Suprapubic skin (tissue), 4 donors: ENCODE results near the gene NMNAT2. TPM values are rescaled to one million over a fixed set of nuclear protein-coding genes. Genes with fewer than 3 reads are reported as not detected.

Experiments used
- DNase-seq, 2 donors: peaks; one replicate each; pipeline ENCODE4 v3.0.0-alpha.2; 2019; ENCODE audit warnings: low spot score in 2 of 2
- H3K27ac ChIP-seq: fragments of 200-600 bp; sonication (generic); one replicate; pipeline ENCODE4 v1.5.1; 2019
- H3K27me3 ChIP-seq: fragments of 200-600 bp; sonication (generic); one replicate; pipeline ENCODE4 v1.5.1; 2019
- H3K36me3 ChIP-seq: fragments of 200-600 bp; sonication (generic); one replicate; pipeline ENCODE4 v1.5.1; 2019
- H3K4me1 ChIP-seq: fragments of 200-600 bp; sonication (generic); one replicate; pipeline ENCODE4 v1.5.1; 2019
- H3K4me3 ChIP-seq: fragments of 200-600 bp; sonication (generic); one replicate; pipeline ENCODE4 v1.5.1; 2019; ENCODE audit warnings: mild to moderate bottlenecking
- H3K9me3 ChIP-seq: fragments of 200-600 bp; sonication (generic); one replicate; pipeline ENCODE4 v1.5.1; 2019
- CTCF ChIP-seq, 2 donors: fragments of 200-600 bp in 1 of 2; fragments of 450-650 bp in 1 of 2; sonication (generic) in 1 of 2; IDR thresholded peaks; one replicate each; pipeline ENCODE4 v1.5.1; 2016 to 2019; ENCODE audit warnings: antibody characterized with exemption in 2 of 2, mild to moderate bottlenecking in 1 of 2, moderate library complexity in 1 of 2
- EP300 ChIP-seq: sonication (generic); formaldehyde crosslinking; IDR thresholded peaks from one replicate; pipeline ENCODE4 v1.6.1; 2017; ENCODE audit warnings: antibody characterized with exemption
- POLR2A ChIP-seq, 2 donors: fragments of 450-650 bp; IDR thresholded peaks; one replicate each; pipeline ENCODE4 v1.6.1; 2017; ENCODE audit warnings: antibody characterized with exemption in 2 of 2, mild to moderate bottlenecking in 2 of 2, moderate library complexity in 2 of 2
- POLR2AphosphoS5 ChIP-seq, 3 donors: sonication (generic); formaldehyde crosslinking; IDR thresholded peaks; one replicate each; pipeline ENCODE4 v1.6.1; 2017; ENCODE audit warnings: antibody characterized with exemption in 3 of 3
- WGBS: methylation state at CpG from one replicate; pipeline ENCODE4 v1.1.5; 2018; 5-methylcytosine and 5-hydroxymethylcytosine counted together
- total RNA-seq, 4 donors: library from RNA; depleted of rRNA; stranded (reverse); fragments of >200 nt; gene quantifications; one replicate each; pipeline ENCODE4 v1.1.0, GENCODE V29; 2016

Gene NMNAT2
- total RNA-seq, 4 donors from 2014 or later: 0.48 to 0.81 (median 0.68) TPM

- H3K4me3 ChIP-seq: no peak overlapping the region
- no peaks in the 10 kb centered on the region for H3K36me3 ChIP-seq
- 70% methylated on average over 1 of the region's 1 CpG for WGBS
- no peaks in the 10 kb centered on the region for H3K4me1 ChIP-seq
- TF ChIP-seq POLR2A (IDR thresholded peaks at IDR 0.05) (no peak), CTCF (IDR thresholded peaks at IDR 0.05) (no peak), POLR2AphosphoS5 (IDR thresholded peaks at IDR 0.05) (no peak), EP300 (no peak)
- DNase-seq: no peak
- H3K9me3 ChIP-seq: no peaks in the 10 kb centered on the region
- no peak overlapping the region for H3K27ac ChIP-seq
- H3K27me3 ChIP-seq: peaks cover 5% of the 10 kb centered on the region
Observed at GRCh38 chr1:183366116-183366515, 52.1 kb downstream of the NMNAT2 start.

- no peaks in the 10 kb centered on the region for H3K36me3 ChIP-seq
- no peak for DNase-seq
- peaks cover 5% of the 10 kb centered on the region for H3K27me3 ChIP-seq
- TF ChIP-seq CTCF (IDR thresholded peaks at IDR 0.05): no peak
- TF ChIP-seq EP300: no peak
- TF ChIP-seq POLR2A (IDR thresholded peaks at IDR 0.05): no peak
- no peak for TF ChIP-seq POLR2AphosphoS5 (IDR thresholded peaks at IDR 0.05)
- no peaks in the 10 kb centered on the region for H3K9me3 ChIP-seq
- H3K4me1 ChIP-seq: no peaks in the 10 kb centered on the region
- H3K27ac ChIP-seq: no peak overlapping the region
- no peak overlapping the region for H3K4me3 ChIP-seq
- WGBS: 54% methylated on average over 2 of the region's 2 CpGs
Observed at GRCh38 chr1:183365676-183366075, 52.5 kb downstream of the NMNAT2 start.

DNA sequence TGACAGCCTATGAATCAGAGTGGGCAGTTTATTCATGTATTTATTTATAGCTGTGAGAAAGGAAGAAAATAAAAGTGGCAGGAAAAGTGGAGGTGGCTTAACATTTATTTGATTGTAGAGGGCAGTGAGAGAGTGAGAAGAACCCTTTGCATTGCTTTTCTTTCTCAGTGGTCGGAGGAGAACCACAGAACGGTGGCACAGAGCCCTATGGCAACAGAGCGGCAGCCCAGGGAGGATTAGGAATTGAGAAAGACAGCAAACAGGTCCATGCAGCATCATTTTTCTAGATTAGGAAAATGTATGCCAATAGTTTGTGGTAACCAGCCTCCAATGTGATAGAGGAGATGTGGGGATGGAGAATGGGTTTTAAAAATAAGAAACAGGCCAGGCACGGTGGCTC, 53.1 kb downstream of the NMNAT2 start:
- H3K27me3 ChIP-seq: peaks cover 5% of the 10 kb centered on the region
- H3K4me1 ChIP-seq: no peaks in the 10 kb centered on the region
- TF ChIP-seq POLR2AphosphoS5 (IDR thresholded peaks at IDR 0.05) (no peak), CTCF (IDR thresholded peaks at IDR 0.05) (no peak), EP300 (no peak), POLR2A (IDR thresholded peaks at IDR 0.05) (no peak)
- 86% methylated on average over 4 of the region's 4 CpGs for WGBS
- H3K4me3 ChIP-seq: no peak overlapping the region
- H3K27ac ChIP-seq: no peak overlapping the region
- H3K9me3 ChIP-seq: no peaks in the 10 kb centered on the region
- no peaks in the 10 kb centered on the region for H3K36me3 ChIP-seq
- DNase-seq: no peak

DNA sequence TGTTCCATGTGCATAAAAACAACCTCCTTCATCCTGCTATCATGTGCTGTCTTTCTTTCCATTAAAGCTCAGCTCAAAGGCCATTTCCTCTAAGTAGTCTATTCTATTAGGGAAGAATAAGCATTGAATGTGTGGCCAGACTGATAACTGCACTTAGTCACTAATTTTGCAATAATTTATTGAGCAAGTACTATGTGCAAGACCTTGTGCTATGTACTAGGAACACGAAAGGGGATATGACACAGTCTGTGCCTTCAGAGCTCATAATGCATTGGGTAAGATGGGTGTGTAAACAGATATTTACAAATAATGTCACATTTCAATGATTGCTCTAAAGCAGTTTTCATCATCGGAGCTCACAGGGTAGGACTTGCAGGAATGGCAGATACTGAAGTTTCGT, 54.2 kb downstream of the NMNAT2 start:
- no peak for DNase-seq
- no peaks in the 10 kb centered on the region for H3K4me1 ChIP-seq
- peaks cover 6% of the 10 kb centered on the region for H3K27me3 ChIP-seq
- TF ChIP-seq CTCF (IDR thresholded peaks at IDR 0.05): no peak
- TF ChIP-seq EP300: no peak
- TF ChIP-seq POLR2A (IDR thresholded peaks at IDR 0.05): no peak
- TF ChIP-seq POLR2AphosphoS5 (IDR thresholded peaks at IDR 0.05): no peak
- no peaks in the 10 kb centered on the region for H3K36me3 ChIP-seq
- no peak overlapping the region for H3K27ac ChIP-seq
- WGBS: 87% methylated on average over 3 of the region's 3 CpGs
- no peaks in the 10 kb centered on the region for H3K9me3 ChIP-seq
- H3K4me3 ChIP-seq: no peak overlapping the region

GRCh38 chr1:183361081-183361480, 57.1 kb downstream of the NMNAT2 start:
- TF ChIP-seq POLR2A (IDR thresholded peaks at IDR 0.05) (no peak), CTCF (IDR thresholded peaks at IDR 0.05) (no peak), EP300 (no peak), POLR2AphosphoS5 (IDR thresholded peaks at IDR 0.05) (no peak)
- WGBS: 52% methylated on average over 4 of the region's 4 CpGs
- Histone ChIP-seq H3K4me1 (no peaks in the 10 kb centered on the region), H3K27ac (no peak overlapping the region), H3K36me3 (no peaks in the 10 kb centered on the region), H3K4me3 (no peak overlapping the region), H3K27me3 (peaks cover 6% of the 10 kb centered on the region), H3K9me3 (no peaks in the 10 kb centered on the region)
- DNase-seq: no peak
